Purkinje cell (primary cell): ENCODE measurements around the gene CNTN3. TPM values are rescaled to one million over a fixed set of nuclear protein-coding genes. Genes with fewer than 3 reads are reported as not detected.

ENCODE experiments used
- polyA plus RNA-seq: library from polyadenylated mRNA; unstranded; fragments of >200 nt; fragmentation: Nextera tagmentation; gene quantifications from 2 replicates; pipeline ENCODE4 v1.2.1, GENCODE V29; 2014

Gene CNTN3
- polyA plus RNA-seq: 239 and 300 TPM in 2 replicates

GRCh38 chr3:74614107-74614967, at the start of gene CNTN3:
TSS of gene CNTN3 (minus strand) at chr3:74614659. CDS start at chr3:74521112, 93,547 bp downstream.

